Neural progenitor cell (in vitro differentiated cells): ENCODE measurements around the gene FOXI1.

Experiments used
- CTCF ChIP-seq: fragments of 200-600 bp; sonication (generic); IDR thresholded peaks from 2 replicates; pipeline ENCODE4 v1.5.1; 2017; ENCODE audit warnings: antibody characterized with exemption, mild to moderate bottlenecking
- EZH2 ChIP-seq: fragments of 200-600 bp; sonication (generic); IDR thresholded peaks from 2 replicates; pipeline ENCODE4 v1.6.1; 2017; ENCODE audit warnings: antibody characterized with exemption, mild to moderate bottlenecking, moderate library complexity
- EZH2phosphoT487 ChIP-seq: fragments of 200-600 bp; sonication (generic); IDR thresholded peaks from 2 replicates; pipeline ENCODE4 v1.6.1; 2017; ENCODE audit warnings: antibody characterized with exemption

DNA sequence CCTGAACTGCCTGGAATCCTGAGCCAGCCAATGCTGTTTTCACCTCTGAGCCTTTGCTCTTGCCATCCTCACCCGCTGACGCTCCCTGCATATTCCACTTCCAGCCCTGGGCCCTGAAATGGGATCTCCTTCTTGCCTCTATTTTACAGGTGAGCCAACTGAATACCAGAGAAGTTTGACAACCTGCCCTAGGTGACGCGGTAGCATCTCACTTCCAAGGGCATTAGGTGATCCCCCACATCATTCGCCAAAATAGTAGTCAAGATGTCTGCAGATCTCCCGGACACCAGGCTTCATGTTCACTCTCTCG is 43.5 kb downstream of the FOXI1 start:
- TF ChIP-seq CTCF (no peak), EZH2 (no peak), EZH2phosphoT487 (no peak)
